Measurements from ENCODE around the gene DNAAF3.

DNAAF3 gene

DNA sequence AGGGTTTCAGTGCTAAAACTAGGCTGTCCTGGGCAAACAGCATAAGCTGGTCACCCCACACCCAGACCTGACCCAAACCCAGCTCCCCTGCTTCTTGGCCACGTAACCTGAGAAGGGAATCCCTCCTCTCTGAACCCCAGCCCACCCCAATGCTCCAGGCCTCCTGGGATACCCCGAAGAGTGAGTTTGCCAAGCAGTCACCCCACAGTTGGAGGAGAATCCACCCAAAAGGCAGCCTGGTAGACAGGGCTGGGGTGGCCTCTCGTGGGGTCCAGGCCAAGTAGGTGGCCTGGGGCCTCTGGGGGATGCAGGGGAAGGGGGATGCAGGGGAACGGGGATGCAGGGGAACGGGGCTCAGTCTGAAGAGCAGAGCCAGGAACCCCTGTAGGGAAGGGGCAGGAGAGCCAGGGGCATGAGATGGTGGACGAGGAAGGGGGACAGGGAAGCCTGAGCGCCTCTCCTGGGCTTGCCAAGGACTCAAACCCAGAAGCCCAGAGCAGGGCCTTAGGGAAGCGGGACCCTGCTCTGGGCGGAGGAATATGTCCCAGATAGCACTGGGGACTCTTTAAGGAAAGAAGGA, 51.8 kb downstream of the DNAAF3 start:
- no peak overlapping the region for H3K4me3 ChIP-seq (ENCODE audit: low read depth, low read length)
- no peak for DNase-seq (ENCODE audit: low read depth)
- TF ChIP-seq, protein P1, sequence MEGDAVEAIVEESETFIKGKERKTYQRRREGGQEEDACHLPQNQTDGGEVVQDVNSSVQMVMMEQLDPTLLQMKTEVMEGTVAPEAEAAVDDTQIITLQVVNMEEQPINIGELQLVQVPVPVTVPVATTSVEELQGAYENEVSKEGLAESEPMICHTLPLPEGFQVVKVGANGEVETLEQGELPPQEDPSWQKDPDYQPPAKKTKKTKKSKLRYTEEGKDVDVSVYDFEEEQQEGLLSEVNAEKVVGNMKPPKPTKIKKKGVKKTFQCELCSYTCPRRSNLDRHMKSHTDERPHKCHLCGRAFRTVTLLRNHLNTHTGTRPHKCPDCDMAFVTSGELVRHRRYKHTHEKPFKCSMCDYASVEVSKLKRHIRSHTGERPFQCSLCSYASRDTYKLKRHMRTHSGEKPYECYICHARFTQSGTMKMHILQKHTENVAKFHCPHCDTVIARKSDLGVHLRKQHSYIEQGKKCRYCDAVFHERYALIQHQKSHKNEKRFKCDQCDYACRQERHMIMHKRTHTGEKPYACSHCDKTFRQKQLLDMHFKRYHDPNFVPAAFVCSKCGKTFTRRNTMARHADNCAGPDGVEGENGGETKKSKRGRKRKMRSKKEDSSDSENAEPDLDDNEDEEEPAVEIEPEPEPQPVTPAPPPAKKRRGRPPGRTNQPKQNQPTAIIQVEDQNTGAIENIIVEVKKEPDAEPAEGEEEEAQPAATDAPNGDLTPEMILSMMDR (conservative IDR thresholded peaks at IDR 0.05; ENCODE audit: low read depth, low read length), result no peak

DNA sequence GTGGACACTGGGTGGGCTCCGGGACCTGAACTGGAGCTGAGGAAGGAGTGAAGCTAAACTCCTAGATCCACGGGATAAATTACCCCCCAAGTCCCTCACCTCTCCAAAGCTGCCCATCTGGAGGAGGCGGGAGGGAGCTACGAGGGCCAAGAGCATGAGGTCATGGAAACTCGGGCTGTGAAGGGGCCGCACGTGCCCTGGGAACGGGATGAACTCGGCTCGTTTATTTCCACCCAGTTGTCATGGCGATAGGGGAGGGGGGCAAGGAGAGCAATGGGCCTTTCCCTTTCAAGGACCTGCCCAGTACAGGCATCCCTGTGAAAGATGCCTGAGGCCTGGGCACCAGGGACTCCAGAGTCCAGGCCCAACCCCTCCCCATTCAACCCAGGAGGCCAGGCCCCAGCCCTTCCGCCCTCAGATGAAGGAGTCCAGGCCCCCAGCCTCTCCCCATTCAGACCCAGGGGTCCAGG, 52.8 kb downstream of the DNAAF3 start:
- H3K4me3 ChIP-seq (ENCODE audit: low read depth, low read length), result no peak overlapping the region
- TF ChIP-seq, protein P1 (conservative IDR thresholded peaks at IDR 0.05; ENCODE audit: low read depth, low read length), result no peak
- DNase-seq (ENCODE audit: low read depth), result peak; percentile 96

DNA sequence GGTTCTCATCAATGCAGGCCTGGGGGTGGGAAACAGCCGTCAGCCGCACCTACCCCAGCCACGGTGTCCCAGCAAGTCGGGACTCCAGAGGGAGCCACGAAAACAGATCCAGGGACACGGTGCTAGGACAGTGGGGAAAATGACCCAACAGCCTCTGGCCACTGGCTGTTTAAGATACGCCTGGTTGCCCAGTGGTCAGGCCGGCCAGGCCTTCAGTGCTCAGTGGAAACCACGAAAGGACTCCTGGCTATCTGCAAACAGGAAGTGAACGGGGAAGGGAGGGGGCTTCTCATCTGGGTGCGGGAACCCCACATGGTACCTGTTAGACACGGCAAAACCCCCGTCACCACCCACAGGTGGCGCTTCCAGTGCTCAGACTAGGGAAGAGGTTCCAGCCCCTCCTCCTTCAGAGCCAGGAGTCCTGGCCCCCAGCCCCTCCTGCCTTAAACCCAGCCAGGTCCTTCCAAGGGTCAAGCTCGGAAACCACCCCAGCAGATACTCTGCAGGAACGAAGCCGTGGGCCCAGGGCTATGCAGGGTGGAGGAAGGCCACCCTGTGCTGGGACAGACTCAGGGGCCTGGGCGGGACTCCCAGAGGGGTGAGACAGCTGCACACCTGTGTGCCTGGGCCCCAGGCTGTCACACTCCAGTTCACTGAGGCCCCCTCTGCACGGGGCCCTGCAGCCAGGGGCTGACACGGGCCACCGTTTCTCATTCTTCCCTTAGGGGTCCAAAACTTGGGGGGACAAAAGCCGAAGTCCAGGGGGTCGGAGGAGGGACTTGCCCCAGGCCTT, 53.4 kb downstream of the DNAAF3 start:
- DNase-seq (ENCODE audit: low read depth), result no peak
- H3K4me3 ChIP-seq (ENCODE audit: low read depth, low read length), result no peak overlapping the region
- TF ChIP-seq, protein P1 (conservative IDR thresholded peaks at IDR 0.05; ENCODE audit: low read depth, low read length), result peak; percentile 25

DNA sequence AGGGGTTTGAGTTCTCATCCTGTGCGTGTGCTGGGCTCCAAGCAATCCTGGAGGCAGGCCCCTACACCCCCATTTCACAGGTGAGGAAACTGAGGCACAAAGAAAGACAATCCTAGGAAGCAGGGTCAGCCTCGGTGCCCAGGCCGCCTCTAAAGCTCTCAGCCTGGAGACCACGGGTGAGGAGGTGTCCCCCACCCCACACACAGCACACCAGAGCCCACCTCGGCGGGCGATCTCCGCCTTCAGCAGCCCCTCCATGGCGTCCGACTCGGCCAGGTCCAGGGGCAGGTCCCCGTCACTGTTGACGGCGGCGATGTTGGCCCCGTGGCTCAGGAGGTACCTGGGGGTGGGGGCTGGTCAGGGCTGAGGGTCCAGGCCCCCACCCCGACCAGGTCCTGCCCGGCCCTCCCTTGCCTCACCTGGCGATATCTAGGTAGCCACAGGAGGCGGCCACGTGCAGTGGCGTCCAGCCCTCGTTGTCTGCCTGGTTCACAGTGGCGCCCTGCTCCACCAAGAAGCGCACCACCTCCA, 54.1 kb downstream of the DNAAF3 start:
- H3K4me3 ChIP-seq (ENCODE audit: low read depth, low read length), result no peak overlapping the region
- DNase-seq (ENCODE audit: low read depth), result no peak
- TF ChIP-seq, protein P1 (conservative IDR thresholded peaks at IDR 0.05; ENCODE audit: low read depth, low read length), result no peak

DNA sequence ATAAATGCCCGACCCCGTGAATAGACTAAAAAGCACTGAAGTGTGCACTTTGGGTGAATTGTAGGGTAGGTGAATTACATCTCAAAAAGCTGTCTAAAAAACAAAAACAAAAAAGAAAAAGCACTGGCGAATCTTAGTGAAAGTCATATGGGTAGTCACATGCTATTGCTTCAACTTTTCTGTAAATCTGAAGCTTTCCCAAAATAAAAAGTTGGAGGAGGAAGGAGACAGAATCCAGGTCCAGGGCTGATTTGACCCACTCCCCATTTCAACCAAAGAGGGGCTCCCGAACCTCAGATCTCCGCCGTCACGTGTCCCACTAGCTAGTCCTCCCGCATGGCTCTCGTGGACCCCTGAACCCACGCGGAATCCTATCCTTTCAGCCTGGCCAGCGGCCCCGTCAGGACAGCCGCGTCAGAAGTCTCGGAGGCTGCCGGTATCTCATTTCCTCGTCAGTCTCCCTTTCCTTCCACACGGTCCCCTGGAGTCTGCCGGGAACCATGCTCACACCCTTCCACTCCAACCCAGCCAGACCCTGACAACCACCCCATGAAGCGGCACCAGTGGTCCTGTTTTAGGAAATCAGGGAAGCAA, 55.1 kb downstream of the DNAAF3 start:
- no peak overlapping the region for H3K4me3 ChIP-seq (ENCODE audit: low read depth, low read length)
- TF ChIP-seq, protein P1 (conservative IDR thresholded peaks at IDR 0.05; ENCODE audit: low read depth, low read length), result no peak
- no peak for DNase-seq (ENCODE audit: low read depth)

DNA sequence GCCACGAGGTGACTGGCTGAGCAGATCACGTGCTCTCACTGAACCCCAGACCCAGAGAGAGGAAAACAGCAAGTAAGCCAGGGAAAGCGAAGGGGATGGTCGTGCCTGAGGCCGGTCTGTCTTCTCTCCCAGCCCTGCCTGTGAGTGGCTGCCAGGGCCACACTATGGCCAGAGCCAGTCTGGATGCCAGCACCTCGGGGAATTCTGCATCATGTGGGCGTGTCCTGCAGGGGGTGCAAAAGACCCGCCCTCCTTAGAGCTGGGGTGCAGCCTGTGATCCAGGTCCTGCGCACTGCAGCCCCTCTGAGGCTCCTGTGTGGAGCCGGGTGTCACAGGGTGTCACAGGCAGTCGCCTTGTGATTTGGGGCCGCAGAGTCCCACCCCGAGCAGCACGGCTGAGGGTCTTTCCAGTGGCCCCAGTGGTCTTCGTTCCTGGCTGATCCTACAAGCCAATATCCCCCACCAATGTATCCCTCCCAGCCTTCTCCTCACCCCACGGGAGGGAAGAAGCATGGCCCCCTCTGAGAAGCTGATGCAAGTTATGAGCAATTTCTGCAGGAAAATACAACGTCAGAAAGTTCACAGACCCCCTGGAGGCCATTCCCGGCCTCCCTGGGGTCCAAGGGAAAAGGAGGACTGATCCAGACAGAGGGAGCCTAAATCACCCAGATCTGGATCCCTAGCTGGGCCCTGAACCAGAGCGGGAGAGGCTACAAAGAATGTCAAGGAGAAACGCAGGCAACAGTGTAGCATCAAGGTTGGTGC, 56.7 kb downstream of the DNAAF3 start:
- H3K4me3 ChIP-seq (ENCODE audit: low read depth, low read length), result no peak overlapping the region
- TF ChIP-seq, protein P1 (conservative IDR thresholded peaks at IDR 0.05; ENCODE audit: low read depth, low read length), result no peak
- DNase-seq (ENCODE audit: low read depth), result no peak

Measured in choroid plexus epithelial cell (primary cell).